Measurements from ENCODE around the gene GBGT1. TPM values are rescaled to one million over a fixed set of nuclear protein-coding genes. Genes with fewer than 3 reads are reported as not detected.

Gene GBGT1
- total and polyA plus RNA-seq, 9 of the 15 experiments (the other 6 are each of a cell fraction or from before 2014, with no cell fraction given), result 0.55 to 25.8 (median 13.7) TPM

- no peak for TF ChIP-seq CHD7 (IDR thresholded peaks at IDR 0.05; ENCODE audit: low read depth, low read length)
- TF ChIP-seq BHLHE40 (IDR thresholded peaks at IDR 0.05; ENCODE audit: low read length), result peak; percentile 98
- no peak for TF ChIP-seq BRCA1 (IDR thresholded peaks at IDR 0.05)
- no peak for TF ChIP-seq BRCA1 (CRISPR knock-in tag; IDR thresholded peaks at IDR 0.05)
- 0 out of 2 replicates have a peak, but pooled peaks have one; percentile 24 for TF ChIP-seq CUX1 (CRISPR knock-in tag; IDR thresholded peaks at IDR 0.05)
- no peak for TF ChIP-seq BRD9 (IDR thresholded peaks at IDR 0.05; ENCODE audit: low read depth, partially characterized antibody)
- TF ChIP-seq ZNF695 (CRISPR knock-in tag; IDR thresholded peaks at IDR 0.05), result 0 out of 2 replicates have a peak, but pooled peaks have one; percentile 59
- 0 out of 2 replicates have a peak, but pooled peaks have one; percentile 49 for TF ChIP-seq JUND (IDR thresholded peaks at IDR 0.05; ENCODE audit: borderline replicate concordance, low read depth, low read length)
- TF ChIP-seq JUND (tag; IDR thresholded peaks at IDR 0.05; ENCODE audit: borderline replicate concordance, low read depth, low read length), result no peak
- no peak for TF ChIP-seq ZNF133 (CRISPR knock-in tag; IDR thresholded peaks at IDR 0.05)
These were observed 14.3 kb downstream of the GBGT1 start (continued) for GRCh38 chr9:133149130-133150015.

All from K562 (cell line).